LNCaP clone FGC (cell line): Measurements from ENCODE around the gene RBM20.

ENCODE experiments used
- DNase-seq: peaks from one replicate; pipeline ENCODE4 v3.0.0-alpha.2; 2011; ENCODE audit warnings: low read depth
- H3K4me3 ChIP-seq: 2 replicates; pipeline ENCODE4 v1.5.1; 2011; ENCODE audit warnings: mild to moderate bottlenecking, low read depth, low read length, control low read depth
- TF ChIP-seq, protein P1 (sequence below): IDR thresholded peaks from 2 replicates; pipeline ENCODE4 v1.5.1; 2012; ENCODE audit warnings: mild to moderate bottlenecking; ENCODE audit not compliant: control insufficient read depth, insufficient read depth; ENCODE audit errors: extremely low read depth

The RBM20 gene

DNA sequence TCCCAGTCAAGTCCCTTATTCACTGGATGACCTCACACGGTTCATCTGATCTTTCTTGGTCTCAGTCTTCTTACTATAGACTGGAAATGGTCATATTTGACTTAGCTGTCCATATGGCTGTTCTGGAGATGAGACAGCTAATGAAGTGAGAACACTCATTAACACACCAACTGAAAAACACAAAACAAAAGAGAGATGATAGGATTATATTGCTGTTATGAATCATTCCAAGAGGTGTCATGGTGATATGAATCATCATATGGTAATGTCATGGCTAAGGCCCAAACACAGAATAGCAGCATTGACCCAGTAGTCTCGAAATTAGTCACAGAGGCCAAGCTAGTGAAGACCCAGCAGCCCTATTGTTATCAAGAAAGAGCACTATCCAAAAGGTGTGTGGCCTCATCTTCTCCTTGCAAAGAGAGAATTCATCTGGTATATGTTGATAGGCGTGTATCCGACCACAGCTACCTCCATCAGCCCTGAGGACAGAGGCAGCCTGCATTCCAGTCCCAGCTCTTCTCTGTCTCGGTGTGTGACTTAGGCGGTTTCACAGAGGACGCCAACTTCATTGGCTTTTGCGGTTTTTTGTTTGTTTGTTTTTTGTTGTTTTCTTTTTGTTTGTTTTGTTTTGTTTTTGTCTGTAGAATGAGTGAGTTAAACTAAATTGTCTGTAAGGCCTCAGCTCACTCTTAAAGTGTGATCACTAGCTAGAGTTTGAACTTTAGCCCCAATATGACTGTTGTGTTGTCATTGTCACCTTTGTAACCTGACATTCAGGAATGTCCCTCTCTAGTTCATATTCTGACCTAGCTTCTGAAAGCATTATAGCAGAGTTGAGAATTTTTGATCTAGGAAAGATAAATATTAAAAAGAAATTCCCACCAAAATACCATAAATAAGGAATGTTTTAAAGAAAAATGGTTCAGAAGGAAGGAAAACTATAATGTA is 130.2 kb downstream of the RBM20 start:
- no peak for DNase-seq

GRCh38 chr10:110775020-110775375 is 130.9 kb downstream of the RBM20 start:
- DNase-seq: no peak
- TF ChIP-seq, protein P1, sequence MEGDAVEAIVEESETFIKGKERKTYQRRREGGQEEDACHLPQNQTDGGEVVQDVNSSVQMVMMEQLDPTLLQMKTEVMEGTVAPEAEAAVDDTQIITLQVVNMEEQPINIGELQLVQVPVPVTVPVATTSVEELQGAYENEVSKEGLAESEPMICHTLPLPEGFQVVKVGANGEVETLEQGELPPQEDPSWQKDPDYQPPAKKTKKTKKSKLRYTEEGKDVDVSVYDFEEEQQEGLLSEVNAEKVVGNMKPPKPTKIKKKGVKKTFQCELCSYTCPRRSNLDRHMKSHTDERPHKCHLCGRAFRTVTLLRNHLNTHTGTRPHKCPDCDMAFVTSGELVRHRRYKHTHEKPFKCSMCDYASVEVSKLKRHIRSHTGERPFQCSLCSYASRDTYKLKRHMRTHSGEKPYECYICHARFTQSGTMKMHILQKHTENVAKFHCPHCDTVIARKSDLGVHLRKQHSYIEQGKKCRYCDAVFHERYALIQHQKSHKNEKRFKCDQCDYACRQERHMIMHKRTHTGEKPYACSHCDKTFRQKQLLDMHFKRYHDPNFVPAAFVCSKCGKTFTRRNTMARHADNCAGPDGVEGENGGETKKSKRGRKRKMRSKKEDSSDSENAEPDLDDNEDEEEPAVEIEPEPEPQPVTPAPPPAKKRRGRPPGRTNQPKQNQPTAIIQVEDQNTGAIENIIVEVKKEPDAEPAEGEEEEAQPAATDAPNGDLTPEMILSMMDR: no peak
- H3K4me3 ChIP-seq: no peak overlapping the region

More for the DNA sequence above, 130.2 kb downstream of the RBM20 start:
- TF ChIP-seq, protein P1: no peak
- no peak overlapping the region for H3K4me3 ChIP-seq

- TF ChIP-seq, protein P1: no peak
- H3K4me3 ChIP-seq: no peak overlapping the region
- no peak for DNase-seq
Observed at GRCh38 chr10:110775406-110775805, 131.3 kb downstream of the RBM20 start.

- TF ChIP-seq, protein P1: no peak
- H3K4me3 ChIP-seq: no peak overlapping the region
- DNase-seq: no peak
Observed at GRCh38 chr10:110777017-110777416, 132.9 kb downstream of the RBM20 start.

DNA sequence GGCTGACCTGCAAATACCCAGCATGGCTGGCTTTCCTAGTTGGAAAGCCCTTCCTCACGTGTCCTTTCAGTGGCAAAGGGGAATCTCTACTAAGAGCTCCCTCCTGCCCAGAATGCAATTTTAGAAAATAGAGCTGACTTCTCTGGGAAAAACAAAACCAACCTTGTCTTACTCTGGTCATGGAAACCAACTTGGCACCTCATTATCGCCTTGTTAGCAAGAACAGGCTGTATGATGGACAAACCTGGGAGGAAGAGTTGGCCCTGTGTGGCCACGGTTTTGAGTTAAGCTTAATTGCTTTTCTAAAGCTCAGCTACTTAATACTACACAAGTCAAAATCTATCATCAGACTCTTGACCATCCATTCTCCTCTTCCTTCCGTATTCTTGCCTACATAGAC is 133.5 kb downstream of the RBM20 start:
- no peak for DNase-seq
- H3K4me3 ChIP-seq: no peak overlapping the region
- TF ChIP-seq, protein P1: no peak

DNA sequence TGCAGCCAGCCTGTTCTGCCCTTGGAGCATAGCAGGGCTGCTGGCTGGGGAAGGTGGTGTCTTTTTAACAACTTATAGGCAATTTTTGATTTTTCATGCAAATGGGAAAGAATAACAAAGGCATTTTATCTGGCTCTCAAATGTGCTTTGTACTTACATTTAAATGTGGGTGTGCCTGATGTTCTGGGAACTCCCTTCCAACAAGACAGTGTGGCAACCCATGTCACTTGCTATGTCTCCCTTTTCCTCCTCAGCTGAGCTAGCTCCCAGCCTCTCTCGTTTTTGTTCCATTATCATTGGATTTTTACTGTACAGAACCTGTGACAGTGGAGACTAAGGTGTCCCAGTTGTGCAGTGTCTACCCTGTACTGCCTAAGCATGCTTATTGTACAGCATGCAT is 134.1 kb downstream of the RBM20 start:
- no peak for DNase-seq
- TF ChIP-seq, protein P1: no peak
- H3K4me3 ChIP-seq: no peak overlapping the region
